ENCODE results near the gene CACNA1G. TPM values are rescaled to one million over a fixed set of nuclear protein-coding genes. Genes with fewer than 3 reads are reported as not detected.

Gene CACNA1G
- total RNA-seq: under 0.01 and 0.38 TPM in 2 replicates

GRCh38 chr17:50560185-50560824, at the start of gene CACNA1G:
Gene CACNA1G, plus strand, starts transcription at chr17:50560715. Its CDS starts 745 bp downstream, at chr17:50561460.

GRCh38 chr17:50532452-50533024, 28.0 kb upstream of the CACNA1G start, which contains the start of gene EPN3:
Gene EPN3, plus strand, starts transcription at chr17:50532735. Its CDS starts 3,822 bp downstream, at chr17:50536557.

GRCh38 chr17:50547035-50547735, 13.3 kb upstream of the CACNA1G start, which contains the start of gene SPATA20:
Gene SPATA20, plus strand, starts transcription at chr17:50547174. Its CDS starts 35 bp downstream, at chr17:50547209.

GRCh38 chr17:50634224-50634914, 73.9 kb downstream of the CACNA1G start, which contains the start of gene ABCC3:
Gene ABCC3, plus strand, starts transcription at chr17:50634881. Its CDS starts 56 bp downstream, at chr17:50634937.

Other genes with a start within 250 kb of the CACNA1G start
- 43.3 and 54.0 TPM in 2 replicates for gene XYLT2, start 214.6 kb upstream of the CACNA1G start, total RNA-seq
- 90.3 and 118 TPM in 2 replicates for gene MRPL27, start 187.5 kb upstream of the CACNA1G start, total RNA-seq
- gene EME1, start 187.5 kb upstream of the CACNA1G start, total RNA-seq: 1.4 and 8.1 TPM in 2 replicates
- gene LRRC59, start 163.2 kb upstream of the CACNA1G start, total RNA-seq: 72.4 and 218 TPM in 2 replicates
- 8.8 and 21.2 TPM in 2 replicates for gene ACSF2, start 134.5 kb upstream of the CACNA1G start, total RNA-seq
- not detected in 2 replicates for gene CHAD, start 91.8 kb upstream of the CACNA1G start, total RNA-seq
- 23.1 and 27.8 TPM in 2 replicates for gene RSAD1, start 81.9 kb upstream of the CACNA1G start, total RNA-seq
- 0.76 and 0.98 TPM in 2 replicates for gene MYCBPAP, start 52.3 kb upstream of the CACNA1G start, total RNA-seq
- gene EPN3, start 28.0 kb upstream of the CACNA1G start, total RNA-seq: 0.33 and 0.76 TPM in 2 replicates
- gene SPATA20, start 13.5 kb upstream of the CACNA1G start, total RNA-seq: 61.6 and 120 TPM in 2 replicates
- gene ABCC3, start 74.2 kb downstream of the CACNA1G start, total RNA-seq: 10.4 and 61.5 TPM in 2 replicates
- gene ANKRD40, start 147.2 kb downstream of the CACNA1G start, total RNA-seq: 23.1 and 29.7 TPM in 2 replicates
- 17.1 and 21.7 TPM in 2 replicates for gene LUC7L3, start 158.9 kb downstream of the CACNA1G start, total RNA-seq
- not detected in 2 replicates for gene ANKRD40CL, start 206.8 kb downstream of the CACNA1G start, total RNA-seq

All from mesangial cell (primary cell).